Measurements from ENCODE around the gene PMPCB.

PMPCB gene

GRCh38 chr7:103317009-103317408 lies 19.8 kb downstream of the PMPCB start:
- DNase-seq (ENCODE audit: low read depth in 2 of 2) = no peak

DNA sequence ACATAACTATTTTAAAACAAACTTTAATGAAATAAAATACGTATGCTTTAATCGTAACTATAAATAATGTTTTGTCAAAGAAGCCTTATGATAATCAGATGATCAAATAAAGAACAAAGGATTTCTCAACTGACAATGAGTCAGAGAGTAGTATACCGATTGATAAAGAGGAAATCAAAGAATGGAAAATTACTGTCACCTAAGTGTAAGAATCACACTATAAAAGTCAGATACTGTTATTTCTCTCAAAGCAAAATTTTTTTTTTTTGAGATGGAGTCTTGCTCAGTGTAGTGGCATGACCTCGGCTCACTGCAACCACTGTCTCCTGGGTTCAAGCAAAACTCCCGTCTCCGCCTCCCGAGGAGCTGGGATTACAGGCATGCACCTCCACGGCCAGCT lies 28.5 kb downstream of the PMPCB start:
- DNase-seq (ENCODE audit: low read depth in 2 of 2) = no peak

- DNase-seq (ENCODE audit: low read depth in 2 of 2) = no peak
Observed at GRCh38 chr7:103336761-103337160, 39.5 kb downstream of the PMPCB start.

DNA sequence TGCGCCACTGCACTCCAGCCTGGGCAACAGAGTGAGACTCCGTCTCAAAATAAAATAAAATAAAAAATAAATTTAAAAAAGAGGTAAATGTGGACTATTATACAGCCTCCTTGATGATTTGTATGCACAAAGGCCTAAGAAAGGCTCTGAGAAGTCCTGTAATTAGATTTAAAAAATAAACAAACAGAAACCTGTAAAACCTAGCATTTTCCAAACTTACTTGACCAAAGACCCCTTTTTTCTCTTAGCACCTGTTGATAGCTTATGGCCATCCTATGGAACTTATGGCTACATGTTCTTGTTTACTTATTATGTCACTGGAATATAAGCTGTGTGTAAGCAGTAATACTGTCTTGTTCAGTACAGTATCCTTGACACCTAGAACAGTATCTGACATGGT lies 41.6 kb downstream of the PMPCB start:
- no peak for DNase-seq (ENCODE audit: low read depth in 2 of 2)

- DNase-seq (ENCODE audit: low read depth in 2 of 2) = no peak
Observed at GRCh38 chr7:103341466-103341865, 44.2 kb downstream of the PMPCB start.

GRCh38 chr7:103343332-103343731 lies 46.1 kb downstream of the PMPCB start:
- no peak for DNase-seq (ENCODE audit: low read depth in 2 of 2)

DNA sequence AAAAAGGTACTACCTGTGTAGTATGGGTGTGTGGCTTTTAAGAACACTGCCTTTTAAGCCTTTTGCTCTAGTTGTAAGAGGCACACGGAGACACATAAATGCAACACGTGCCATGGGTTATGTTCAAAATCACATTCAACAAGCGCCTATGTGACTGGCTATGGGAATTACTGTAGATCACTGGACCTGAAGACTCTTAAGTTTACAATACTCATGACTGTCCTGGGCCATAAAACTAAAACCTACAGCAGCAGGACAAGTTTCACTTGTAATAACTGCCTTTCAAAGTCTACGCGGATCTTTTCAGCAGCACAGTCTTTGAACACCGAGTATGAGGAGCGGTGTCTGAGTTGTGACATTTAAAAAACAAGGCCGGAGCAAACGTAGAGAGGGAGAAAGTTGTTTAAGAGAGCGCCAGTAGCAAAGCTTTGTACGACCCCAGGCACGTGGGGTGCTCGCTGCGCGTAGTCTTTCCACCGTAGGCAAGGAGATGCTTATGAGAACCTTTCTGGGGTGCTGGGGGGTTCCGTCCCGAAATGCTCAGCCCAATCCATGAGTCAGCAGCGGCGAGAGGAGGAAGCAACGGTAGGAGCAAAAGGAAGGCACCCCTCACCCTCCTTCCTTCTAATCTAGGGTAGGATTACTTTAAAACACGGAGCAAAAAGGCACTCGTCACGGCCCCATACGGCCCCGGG lies 46.7 kb downstream of the PMPCB start:
- no peak for DNase-seq (ENCODE audit: low read depth in 2 of 2)

DNA sequence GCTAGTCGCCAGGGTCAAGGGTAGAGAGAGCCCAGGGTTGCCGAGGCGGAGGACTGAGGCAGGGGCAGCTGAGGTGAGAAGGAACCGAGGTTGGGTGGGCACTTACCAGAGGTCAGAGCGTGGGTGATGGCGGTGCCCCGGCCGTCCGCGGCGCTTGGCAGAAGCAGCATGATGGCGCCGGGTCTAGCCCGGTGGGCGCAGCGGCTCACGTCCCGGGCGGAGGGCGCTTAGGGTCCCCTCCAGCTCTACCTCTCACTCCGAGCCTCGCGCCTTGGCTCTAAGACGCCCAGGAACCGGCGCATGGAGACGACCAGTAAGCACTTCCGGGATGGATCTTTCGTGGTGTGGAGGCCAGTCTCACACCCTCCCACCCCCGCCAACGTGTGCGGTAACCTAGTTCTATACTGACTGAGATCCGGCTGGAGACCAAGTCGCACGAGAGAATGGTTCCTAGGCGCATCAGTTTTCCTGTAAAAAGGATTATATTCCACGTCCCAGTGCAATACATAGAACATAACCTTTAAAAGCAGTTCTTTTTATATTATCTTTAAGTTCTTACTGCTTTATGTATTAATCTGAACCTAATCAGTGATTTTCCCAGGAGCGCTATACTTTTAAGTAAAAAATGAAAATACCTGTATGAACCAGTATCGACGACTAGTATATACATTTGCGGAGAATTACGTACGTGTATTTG lies 47.4 kb downstream of the PMPCB start, which contains the start of gene DNAJC2:
DNAJC2 (minus strand) TSS at position 315 of the 697 bp plus-strand sequence; CDS start at position 170, 145 bp downstream.
- peak; percentile 77 to 81 for DNase-seq (ENCODE audit: low read depth in 2 of 2)

GRCh38 chr7:103346396-103346795 lies 49.2 kb downstream of the PMPCB start:
- no peak for DNase-seq (ENCODE audit: low read depth in 2 of 2)

- DNase-seq (ENCODE audit: low read depth in 2 of 2) = peak; percentile 82 to 85
Observed at GRCh38 chr7:103347507-103348267, 50.5 kb downstream of the PMPCB start, which contains the start of gene PSMC2. TSS of gene PSMC2 (plus strand) at chr7:103347643. CDS start at chr7:103347712, 69 bp downstream.

- DNase-seq (ENCODE audit: low read depth in 2 of 2) = no peak
Observed at GRCh38 chr7:103348452-103348851, 51.2 kb downstream of the PMPCB start.

GRCh38 chr7:103348959-103349358 lies 51.7 kb downstream of the PMPCB start:
- DNase-seq (ENCODE audit: low read depth in 2 of 2) = no peak

DNA sequence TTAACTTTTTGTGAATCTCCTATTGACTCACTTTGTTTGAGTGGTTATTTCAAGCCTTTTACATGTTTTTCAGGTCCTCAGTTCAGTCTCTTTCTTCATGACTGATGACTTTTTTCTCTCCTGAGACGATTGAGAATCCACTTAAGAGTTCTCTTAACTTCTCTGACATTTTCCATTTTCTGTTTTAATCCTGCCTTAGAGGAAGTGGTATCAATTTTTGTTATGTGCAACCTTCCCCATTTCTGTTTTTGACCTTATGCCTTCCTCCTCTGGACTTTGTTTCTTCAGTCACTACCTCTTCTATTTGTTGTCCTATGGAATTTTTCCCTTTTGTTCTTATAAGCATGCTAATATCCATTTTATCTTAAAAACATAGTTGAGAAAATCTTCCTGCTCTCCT lies 52.6 kb downstream of the PMPCB start:
- DNase-seq (ENCODE audit: low read depth in 2 of 2) = no peak
